Fibroblast of skin of left biceps (primary cell): ENCODE results near the gene POLR3E.

ENCODE experiments used
- DNase-seq, 2 experiments: peaks; one replicate each; pipeline ENCODE4 v3.0.0-alpha.2; 2013; ENCODE audit warnings: low read depth in 2 of 2

POLR3E gene, protein sequence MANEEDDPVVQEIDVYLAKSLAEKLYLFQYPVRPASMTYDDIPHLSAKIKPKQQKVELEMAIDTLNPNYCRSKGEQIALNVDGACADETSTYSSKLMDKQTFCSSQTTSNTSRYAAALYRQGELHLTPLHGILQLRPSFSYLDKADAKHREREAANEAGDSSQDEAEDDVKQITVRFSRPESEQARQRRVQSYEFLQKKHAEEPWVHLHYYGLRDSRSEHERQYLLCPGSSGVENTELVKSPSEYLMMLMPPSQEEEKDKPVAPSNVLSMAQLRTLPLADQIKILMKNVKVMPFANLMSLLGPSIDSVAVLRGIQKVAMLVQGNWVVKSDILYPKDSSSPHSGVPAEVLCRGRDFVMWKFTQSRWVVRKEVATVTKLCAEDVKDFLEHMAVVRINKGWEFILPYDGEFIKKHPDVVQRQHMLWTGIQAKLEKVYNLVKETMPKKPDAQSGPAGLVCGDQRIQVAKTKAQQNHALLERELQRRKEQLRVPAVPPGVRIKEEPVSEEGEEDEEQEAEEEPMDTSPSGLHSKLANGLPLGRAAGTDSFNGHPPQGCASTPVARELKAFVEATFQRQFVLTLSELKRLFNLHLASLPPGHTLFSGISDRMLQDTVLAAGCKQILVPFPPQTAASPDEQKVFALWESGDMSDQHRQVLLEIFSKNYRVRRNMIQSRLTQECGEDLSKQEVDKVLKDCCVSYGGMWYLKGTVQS

DNA sequence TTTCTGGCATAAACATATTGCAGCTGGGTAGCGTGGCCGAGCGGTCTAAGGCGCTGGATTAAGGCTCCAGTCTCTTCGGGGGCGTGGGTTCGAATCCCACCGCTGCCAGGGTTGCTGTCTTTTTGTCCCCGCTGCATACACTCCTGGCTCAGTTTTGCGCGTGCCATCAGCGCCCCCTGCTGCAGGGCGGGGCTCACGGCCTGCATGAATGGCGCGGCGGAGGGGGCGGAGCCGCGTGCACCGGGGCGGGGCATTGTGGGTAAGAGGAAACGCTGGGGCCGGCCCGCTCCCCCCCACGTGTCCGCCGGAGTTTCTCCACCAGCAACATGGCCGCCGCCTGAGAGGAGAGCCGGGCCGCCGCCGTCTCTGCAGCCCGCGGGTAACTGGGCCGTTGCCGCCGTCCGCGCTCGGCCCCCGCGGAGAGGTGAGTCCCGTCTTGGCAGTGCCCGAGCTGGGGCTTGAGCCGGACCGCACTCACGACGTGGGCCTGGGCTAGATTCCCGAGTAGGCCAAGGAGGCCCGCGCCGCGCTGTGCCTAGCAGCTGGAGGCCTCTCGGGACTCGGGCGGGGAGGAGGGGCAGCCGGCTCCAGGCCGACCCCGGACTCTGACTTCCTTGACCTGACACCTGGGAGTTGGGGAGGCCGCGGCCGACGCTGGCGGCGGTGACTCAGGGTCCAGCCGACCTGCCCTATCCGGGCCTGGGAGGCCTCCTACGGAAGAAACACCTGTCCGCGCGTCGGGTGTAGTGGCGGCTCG lies at the start of gene POLR3E:
TSS of gene POLR3E (plus strand) at position 296 of the 757 bp plus-strand sequence. CDS start 5,560 bp downstream, outside the sequence.
- DNase-seq = peak; percentile 94 to 96

DNA sequence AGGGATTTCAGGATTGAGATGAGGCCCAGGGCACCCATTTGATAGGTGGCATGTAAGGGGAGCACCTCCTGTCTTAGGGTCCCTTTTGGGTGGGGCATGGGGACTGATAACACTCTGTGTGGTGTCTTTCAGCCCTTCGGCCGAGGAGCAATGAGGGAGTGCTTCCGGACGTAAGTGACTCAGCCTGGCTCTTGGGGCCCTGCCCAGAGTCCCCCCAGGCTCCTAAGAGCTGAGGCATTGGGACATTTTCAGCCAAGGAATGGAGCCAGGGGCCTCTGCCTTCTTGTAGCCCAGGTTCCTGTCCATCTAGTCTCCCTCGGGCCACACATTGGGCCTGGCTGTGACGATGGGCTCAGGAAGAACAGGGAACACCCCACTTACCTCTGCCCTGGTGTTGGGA lies 46.7 kb upstream of the POLR3E start:
- DNase-seq = no peak

DNA sequence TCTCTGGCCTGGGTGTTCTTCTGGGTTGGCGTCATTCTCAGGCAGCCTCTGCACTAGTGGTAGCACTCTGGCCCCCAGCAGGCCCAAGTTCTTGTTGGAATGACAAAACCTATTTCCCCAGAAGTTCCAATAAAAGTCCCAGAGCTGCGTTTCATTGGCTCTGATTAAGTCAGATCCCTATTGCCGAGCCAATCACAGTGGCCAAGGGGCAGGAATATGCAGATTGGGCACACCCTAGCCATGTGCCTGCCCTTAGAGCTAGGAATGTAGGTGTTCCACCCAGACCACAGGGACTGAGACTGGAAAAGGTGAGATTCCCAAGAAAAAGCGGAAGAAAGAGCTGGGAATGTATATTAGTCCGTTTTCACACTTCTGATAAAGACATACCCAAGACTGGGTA lies 44.9 kb upstream of the POLR3E start:
- DNase-seq = no peak

DNA sequence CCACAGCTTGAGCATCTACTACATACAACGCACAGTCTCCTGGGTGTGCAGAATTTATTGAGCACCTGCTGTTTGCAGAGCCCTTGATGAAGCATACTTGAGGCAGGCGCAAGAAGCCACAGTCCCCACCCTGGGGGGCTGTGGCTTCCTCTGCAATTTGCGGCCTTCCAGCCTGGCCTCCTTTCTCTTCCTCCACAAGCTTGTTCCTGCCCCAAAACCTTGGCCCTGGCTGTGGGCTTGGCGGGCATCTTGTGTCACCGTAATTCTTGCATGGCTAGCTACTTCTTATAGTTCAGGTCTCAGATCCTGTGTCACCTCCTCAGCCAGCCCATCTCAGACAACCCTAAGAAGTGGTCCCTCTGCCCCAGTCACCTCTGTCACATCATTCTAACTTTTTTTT lies 43.9 kb upstream of the POLR3E start:
- no peak for DNase-seq

DNA sequence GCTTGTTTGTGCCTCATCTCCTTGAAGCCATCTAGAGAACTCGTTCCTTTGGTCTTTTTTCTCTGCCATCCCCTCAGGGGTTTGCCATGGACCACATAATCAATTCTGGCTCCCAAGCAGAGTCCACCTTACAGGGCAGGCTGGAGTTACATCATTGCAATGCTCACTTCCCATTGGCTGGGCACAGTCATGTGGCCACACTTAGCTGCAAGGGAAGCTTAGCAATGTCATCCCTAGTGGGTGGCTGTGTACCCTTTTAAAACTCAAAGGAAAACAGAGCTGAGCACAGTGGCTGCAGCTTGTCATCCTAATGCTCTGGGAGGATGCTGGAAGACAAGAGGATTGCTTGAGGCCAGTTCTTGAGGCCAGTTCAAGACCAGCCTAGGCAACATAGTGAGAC lies 41.9 kb upstream of the POLR3E start:
- DNase-seq = no peak

DNA sequence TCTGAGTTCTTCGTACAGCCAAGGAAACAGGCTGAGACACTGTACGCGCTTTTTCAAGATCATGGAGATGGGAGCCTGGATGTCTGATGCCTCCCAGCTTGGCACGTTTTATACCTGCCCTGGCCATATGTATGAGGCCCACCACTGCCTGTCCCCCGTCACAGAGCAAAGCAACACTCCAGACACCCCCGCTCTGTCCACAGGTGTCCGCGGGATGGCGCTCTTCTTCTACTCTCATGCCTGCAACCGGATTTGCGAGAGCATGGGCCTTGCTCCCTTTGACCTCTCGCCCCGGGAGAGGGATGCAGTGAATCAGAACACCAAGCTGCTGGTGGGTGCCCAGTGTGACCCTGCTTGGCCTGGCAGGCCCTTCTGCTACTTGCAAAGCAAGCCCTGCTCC lies 39.8 kb upstream of the POLR3E start:
- DNase-seq = no peak

DNA sequence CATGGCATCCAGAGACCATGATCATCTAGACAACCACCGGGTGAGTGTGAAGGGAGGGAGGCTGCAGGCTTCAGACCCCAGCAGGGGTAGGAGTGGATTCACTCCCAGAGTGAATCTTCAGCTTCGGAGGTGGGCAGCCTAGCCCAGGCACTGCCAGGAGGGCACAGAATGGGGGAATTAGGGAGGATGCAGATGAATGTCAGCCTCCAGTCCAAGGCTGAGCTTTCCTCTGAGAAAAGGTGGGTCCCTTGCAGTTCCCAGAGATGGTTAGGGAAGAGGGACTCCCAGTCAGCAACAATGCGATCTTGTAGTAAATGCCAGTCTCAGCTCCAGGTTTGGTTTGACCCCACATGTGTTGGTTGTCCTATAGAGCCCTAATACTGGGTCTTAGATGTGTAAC lies 36.7 kb upstream of the POLR3E start:
- no peak for DNase-seq

DNA sequence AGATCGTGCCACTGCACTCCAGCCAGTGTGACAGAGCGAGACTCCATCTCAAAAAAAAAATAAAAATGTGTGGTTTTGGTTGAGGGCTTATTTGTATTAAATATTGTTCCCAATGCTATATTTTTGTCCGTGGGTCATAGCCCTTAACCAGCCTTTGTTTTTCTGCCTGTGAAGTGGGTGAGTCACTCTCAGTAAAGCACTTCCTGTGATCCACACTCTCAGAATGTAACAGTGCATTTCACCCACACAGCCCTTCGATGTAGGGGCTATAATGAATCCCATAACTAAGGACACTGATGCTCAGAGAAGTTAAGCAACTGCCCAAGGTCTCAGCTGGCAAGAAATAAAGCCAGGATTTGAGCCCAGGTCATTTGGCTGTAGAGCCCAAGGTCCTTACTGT lies 34.7 kb upstream of the POLR3E start:
- no peak for DNase-seq

DNA sequence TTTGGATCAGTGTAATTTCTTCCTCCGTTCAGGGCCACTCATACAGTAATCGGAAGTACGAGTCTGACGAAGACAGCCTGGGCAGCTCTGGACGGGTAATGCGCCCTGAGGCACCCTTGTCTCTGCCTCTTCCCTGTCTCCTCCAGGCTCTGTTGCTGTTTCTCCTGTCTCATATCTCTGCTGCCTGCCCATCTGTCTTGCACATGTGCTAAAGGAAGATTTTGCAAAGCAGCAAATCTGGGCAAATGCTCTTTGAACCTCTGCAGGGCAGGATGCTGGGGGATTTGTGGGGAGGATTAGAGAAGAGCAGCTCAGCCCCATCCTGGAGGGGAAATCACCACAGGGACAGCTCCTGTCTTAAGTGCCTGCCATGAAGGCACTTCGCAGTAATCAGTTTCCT lies 32.4 kb upstream of the POLR3E start:
- no peak for DNase-seq

DNA sequence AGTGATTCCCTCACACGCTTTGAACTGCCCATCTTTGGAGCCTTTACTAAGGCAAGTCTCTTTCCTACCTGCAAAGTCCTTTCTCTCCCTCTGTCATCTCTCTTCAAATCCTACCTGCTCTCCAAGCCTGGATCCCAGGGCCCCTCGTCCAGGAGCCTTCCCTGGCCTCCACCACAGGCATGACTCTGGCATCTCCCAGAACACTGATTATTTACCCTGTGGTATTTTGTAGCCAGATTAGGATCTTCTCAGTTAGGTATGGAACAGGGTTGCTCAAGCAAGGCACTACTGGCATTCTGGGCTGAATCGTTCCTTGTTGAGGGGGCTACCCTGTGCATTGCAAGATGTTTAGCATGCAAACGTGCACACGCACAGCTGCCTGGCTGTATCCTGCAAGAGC lies 31.9 kb upstream of the POLR3E start:
- no peak for DNase-seq

DNA sequence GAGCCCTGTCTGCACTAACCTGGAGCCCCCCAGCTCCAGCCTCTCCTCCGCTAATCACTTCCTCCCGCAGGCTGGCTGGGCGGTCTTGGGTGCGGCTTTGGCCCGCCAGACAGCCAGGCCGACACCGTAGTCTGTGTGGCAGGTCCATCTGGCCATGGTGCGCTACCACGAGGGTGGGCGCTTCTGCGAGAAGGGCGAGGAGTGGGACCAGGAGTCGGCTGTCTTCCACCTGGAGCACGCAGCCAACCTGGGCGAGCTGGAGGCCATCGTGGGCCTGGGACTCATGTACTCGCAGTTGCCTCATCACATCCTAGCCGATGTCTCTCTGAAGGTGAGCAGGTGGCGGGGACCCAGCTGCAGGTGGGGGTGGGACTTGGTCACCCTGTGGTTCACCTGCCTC lies 30.7 kb upstream of the POLR3E start:
- no peak for DNase-seq

DNA sequence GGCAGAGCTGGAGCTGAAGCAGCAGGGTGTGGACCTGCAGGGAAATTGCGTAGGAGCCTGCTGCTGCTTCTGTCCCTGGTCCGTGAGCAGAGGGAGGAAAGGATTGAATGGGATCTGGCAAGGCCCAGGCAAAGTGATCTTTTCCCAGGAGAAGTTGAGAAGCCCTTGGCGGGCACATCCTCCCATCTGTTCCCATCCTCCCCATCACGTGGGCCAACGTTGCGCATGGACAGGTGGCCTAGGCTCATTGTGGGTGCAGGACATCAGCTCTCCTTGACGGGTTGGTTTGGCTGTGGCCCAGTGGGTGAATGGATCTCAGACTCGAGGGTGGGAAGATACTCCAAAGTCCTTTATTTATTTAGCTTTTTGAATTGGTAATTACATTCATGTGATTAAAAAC lies 29.4 kb upstream of the POLR3E start:
- DNase-seq = no peak

DNA sequence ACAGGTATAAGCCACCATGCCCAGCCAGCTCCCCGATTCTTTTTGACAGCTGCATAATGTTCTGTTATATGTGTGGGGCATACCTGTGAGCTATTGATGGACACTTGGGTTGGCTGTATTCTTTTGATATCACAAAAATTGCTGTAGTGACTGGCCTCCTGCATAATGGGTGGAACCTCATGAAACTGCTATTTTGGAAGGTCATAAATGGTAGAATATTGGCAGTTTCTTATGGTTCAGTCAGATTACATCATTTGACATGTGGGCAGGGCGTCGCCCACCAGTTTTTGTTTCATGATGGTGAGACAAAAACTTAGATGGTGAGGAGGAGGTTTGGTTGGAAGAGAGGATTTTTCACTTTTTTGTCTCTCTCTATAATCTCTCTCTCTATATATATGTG lies 26.7 kb upstream of the POLR3E start:
- DNase-seq = no peak

DNA sequence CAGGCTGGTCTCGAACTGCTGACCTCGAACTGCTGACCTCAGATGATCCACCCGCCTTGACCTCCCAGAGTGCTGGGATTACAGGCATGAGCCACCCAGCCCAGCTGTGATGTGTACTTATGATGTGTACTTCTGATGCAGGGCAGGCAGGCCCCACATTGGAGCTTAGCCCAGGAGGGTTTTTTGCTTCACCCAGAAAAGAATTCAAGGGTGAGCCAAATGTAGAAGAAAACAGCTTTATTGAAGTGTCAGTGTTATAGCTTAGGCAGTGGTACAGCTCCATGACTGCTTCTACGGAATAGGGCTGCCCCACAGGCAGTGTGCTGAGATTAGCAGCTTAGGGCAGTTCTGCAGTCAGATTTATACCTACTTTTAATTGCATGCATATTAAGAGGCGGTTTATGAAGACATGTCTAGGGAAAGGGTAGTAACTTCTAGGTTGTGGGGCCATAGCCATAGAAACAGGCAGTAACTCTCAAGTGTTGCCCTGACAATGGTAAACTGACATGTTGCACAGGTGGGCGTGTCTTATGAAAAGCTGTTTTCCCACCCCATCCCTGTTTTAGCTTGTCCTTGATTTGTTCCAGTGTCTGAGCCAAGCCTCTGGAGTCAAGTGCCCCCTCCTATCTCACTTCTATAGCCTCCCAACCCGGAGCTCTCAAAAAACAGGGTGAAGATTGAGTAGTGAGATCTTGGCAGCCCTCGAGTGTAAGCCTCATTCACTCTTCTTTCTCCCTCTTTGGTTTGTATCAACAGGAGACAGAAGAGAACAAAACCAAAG lies 24.1 kb upstream of the POLR3E start:
- DNase-seq = no peak

DNA sequence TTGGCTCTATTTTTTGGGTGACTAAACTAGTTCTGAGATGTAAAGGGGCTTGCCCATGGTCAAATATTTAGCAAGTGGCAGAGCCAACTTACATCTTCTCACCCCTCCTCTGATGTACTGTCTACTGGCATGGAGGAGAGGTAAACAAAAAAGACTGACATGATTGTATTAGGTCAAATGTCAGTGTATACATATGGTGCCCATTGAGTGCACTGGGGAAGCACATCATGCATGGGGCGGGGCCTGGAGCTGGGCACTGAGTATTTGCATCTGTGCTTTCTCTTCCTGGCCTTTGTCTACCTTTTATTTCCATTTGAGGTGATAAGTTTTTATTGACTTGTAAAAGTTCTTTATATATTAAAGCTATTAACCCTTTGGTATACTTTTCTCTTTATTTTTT lies 22.3 kb upstream of the POLR3E start:
- DNase-seq = no peak

DNA sequence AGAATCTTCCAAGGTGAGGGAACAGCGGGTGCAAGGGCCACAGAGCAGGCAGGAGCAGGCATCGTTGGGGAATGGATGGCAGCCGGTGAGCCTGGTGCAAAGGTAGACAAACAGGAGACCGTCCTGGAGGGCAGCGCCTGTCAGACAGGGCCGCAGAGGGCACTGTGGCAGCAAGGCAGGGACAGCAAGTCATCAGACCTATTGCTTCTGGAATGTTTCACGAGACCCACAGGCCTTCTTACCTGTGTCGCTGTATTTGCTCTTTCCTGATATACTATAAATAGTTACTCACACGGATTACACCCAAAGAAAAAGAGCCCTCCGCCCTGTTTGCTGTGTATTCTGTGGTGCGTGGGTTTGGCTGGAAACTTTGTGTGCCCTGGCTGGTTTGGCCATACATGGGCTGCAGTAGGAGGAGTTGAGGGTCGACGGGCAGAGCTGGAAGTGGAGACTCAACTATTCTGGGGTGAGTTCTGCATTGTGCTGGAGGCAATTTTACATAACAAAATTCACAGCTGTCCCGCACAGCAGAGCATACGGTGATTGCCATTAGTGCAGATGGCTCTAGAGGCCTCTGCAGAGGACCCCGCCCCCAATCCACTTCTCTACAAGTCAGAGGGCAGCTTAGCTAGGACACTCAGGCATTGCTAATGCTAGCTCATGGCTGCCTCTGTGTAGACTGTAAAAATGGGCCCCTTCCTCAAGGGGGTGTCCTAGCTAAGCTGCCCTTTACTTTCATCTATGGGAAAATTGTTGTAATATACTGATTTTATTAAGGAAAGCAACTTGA lies 18.6 kb upstream of the POLR3E start:
- no peak for DNase-seq

DNA sequence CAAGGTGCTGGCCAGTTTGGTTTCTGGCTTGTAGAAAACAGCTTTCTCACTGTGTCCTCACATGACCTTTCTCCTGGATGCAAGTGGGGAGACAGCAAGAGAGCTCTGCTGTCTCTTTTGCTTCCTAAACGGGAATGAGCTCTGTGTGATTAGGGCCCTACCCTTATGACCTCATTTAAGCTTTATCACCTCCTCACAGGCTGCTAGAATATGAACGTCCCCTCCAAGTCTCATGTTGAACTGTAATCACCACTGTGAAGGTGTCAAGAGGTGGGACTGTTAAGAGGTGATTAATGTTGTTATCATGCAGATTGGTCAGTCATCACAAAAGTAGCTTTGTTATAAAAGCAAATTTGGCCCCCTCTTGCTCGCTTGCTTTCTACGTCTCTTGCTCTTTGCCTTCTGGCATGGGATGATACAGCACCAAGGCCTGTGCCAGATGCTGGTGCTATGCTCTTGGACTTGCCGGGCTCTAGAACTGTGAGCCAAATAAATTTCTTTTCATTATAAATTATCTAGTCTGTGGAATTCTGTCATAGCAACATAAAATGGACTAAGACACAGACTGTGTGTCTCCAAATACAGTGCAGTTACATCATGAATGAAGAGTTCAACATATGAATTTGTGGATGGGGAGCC lies 14.8 kb upstream of the POLR3E start:
- DNase-seq = no peak

DNA sequence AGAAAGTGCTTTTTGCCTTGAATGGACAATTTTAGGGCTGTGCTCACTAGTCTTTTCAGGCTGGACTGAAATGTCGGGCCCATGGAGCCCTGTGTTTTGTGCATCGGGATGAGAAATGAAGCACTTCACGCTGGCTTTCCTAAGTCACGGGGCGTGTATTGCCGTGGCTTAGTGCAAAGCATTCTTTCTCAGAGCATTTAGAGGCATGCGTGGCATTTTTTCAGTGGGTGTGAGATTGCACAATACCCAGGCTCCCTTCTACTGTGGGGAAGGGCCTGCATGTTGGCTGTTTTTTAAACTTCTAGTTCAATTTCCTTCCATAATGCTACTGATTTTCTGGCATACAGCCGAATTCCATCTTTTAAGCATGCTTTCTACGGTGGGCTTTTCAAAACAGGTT lies 12.6 kb upstream of the POLR3E start:
- no peak for DNase-seq

DNA sequence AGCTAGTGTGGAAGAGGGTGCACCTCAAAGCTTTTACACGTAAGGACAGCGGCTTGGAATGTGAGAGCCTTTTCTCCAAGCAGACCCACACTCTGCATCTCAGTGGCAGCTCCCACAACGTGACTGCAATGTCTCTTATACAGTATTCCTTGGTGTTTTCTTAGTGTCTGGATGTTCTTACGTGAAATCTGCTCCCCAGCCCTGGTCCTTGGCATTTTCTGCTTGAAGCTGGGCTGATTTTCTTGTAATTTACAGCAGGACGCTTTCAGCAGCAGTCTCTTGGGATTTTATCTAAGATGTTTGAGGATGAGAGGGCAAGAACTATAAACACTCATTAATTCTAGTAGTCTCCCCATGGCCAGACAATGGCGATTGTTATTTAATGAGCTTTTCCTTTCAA lies 12.1 kb upstream of the POLR3E start:
- DNase-seq = no peak

DNA sequence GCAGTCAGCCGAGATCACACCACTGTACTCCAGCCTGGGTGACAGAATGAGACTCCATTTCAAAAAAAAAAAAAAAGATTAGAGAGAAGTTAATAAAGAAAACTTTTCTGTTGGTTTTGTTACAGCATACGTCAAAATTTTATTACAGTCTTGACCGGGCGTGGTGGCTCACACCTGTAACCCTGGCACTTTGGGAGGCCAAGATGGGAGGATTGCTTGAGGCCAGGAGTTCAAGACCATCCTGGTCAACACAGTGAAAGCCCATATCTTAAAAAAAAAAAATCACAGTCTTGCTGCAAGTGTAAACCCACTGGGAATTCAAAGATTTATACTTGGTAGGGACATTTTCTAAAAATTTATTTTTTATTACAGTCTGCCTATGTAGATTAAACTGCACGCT lies 6.2 kb upstream of the POLR3E start:
- no peak for DNase-seq
